IMR-90 (cell line): ENCODE results near the gene PRCD.

Experiments
- MXI1 ChIP-seq: IDR thresholded peaks from 2 replicates; pipeline ENCODE4 v1.6.1; 2012; ENCODE audit warnings: low read depth, mild to moderate bottlenecking, low read length, moderate library complexity, borderline replicate concordance
- POLR2A ChIP-seq: IDR thresholded peaks from 2 replicates; pipeline ENCODE4 v1.6.1; 2012; ENCODE audit warnings: mild to moderate bottlenecking, low read depth, low read length
- RFX5 ChIP-seq: IDR thresholded peaks from 2 replicates; pipeline ENCODE4 v1.8.0; 2012; ENCODE audit warnings: low read depth, mild to moderate bottlenecking, low read length, moderate library complexity
- TF ChIP-seq, protein P1 (sequence below): conservative IDR thresholded peaks from 2 replicates; pipeline ENCODE4 v1.5.1; 2012; ENCODE audit warnings: mild to moderate bottlenecking, low read depth, low read length, improper control_type of control experiment
- TF ChIP-seq, protein P2 (sequence below): fragments of 150-350 bp; IDR thresholded peaks from 2 replicates; pipeline ENCODE4 v1.6.1; 2017; ENCODE audit warnings: mild to moderate bottlenecking, antibody characterized with exemption, low read length, low read depth
- TF ChIP-seq, protein P3 (sequence below): fragments of 150-350 bp; IDR thresholded peaks from 2 replicates; pipeline ENCODE4 v1.6.1; 2016; ENCODE audit warnings: low read depth, mild to moderate bottlenecking, low read length, moderate library complexity, borderline replicate concordance

DNA sequence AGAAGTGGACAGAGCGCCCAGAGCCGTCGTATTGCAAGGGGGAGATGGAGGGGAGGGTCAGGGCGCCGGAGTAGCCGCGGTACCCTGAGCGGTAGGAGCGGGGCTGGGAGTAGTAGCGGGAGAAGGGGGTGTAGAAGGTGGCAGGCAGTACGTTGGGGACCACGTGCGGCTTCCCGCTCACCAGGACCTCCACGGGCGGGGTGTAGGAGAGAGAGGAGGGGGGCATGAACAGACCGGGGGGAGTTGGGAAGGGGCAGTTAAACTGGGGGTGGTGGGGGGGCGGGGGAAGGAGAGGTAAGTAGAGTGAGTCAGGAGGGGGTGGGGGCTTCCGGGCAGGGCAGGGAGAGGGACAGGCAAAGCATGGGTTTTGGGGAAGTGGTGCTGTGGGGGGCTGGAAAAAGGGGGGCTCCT lies 29.0 kb downstream of the PRCD start:
- TF ChIP-seq, protein P1, sequence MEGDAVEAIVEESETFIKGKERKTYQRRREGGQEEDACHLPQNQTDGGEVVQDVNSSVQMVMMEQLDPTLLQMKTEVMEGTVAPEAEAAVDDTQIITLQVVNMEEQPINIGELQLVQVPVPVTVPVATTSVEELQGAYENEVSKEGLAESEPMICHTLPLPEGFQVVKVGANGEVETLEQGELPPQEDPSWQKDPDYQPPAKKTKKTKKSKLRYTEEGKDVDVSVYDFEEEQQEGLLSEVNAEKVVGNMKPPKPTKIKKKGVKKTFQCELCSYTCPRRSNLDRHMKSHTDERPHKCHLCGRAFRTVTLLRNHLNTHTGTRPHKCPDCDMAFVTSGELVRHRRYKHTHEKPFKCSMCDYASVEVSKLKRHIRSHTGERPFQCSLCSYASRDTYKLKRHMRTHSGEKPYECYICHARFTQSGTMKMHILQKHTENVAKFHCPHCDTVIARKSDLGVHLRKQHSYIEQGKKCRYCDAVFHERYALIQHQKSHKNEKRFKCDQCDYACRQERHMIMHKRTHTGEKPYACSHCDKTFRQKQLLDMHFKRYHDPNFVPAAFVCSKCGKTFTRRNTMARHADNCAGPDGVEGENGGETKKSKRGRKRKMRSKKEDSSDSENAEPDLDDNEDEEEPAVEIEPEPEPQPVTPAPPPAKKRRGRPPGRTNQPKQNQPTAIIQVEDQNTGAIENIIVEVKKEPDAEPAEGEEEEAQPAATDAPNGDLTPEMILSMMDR, result no peak
- no peak for TF ChIP-seq POLR2A
- no peak for TF ChIP-seq MXI1
- TF ChIP-seq, protein P2, sequence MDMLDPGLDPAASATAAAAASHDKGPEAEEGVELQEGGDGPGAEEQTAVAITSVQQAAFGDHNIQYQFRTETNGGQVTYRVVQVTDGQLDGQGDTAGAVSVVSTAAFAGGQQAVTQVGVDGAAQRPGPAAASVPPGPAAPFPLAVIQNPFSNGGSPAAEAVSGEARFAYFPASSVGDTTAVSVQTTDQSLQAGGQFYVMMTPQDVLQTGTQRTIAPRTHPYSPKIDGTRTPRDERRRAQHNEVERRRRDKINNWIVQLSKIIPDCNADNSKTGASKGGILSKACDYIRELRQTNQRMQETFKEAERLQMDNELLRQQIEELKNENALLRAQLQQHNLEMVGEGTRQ, result no peak
- TF ChIP-seq, protein P3, sequence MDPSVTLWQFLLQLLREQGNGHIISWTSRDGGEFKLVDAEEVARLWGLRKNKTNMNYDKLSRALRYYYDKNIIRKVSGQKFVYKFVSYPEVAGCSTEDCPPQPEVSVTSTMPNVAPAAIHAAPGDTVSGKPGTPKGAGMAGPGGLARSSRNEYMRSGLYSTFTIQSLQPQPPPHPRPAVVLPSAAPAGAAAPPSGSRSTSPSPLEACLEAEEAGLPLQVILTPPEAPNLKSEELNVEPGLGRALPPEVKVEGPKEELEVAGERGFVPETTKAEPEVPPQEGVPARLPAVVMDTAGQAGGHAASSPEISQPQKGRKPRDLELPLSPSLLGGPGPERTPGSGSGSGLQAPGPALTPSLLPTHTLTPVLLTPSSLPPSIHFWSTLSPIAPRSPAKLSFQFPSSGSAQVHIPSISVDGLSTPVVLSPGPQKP, result no peak
- no peak for TF ChIP-seq RFX5
